ENCODE data around the gene CRYGD.

CRYGD gene

DNA sequence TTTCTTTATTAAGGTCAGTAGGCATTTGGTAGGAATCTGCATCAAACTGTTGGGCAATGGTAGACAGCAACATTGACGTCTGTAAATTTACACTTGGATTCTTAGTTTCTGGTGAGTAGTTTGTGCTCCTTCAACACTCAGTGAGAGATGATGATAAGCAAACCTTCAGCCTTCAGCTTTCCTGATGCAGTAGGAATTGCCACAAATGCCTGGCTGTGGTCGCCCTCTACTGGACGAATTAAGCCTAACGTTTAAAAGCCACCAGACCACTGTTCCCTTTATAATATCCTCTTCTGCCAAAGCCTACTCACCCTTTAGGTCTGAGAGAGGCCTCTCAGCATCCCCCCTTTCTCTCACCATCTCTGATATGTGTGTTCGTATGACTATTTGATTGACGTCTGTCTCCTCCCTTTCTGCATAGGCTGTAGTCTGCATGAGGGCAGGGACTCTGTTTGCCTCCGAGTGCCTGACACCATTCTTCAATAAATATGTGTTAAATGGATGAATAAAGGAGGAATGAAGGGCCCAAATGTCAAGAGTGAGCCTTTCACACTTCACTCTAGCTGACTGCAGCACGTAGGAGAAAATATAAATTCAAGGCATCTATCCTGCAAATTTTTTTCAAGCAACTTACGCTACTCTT is 52.0 kb downstream of the CRYGD start:
- TF ChIP-seq, protein P1, sequence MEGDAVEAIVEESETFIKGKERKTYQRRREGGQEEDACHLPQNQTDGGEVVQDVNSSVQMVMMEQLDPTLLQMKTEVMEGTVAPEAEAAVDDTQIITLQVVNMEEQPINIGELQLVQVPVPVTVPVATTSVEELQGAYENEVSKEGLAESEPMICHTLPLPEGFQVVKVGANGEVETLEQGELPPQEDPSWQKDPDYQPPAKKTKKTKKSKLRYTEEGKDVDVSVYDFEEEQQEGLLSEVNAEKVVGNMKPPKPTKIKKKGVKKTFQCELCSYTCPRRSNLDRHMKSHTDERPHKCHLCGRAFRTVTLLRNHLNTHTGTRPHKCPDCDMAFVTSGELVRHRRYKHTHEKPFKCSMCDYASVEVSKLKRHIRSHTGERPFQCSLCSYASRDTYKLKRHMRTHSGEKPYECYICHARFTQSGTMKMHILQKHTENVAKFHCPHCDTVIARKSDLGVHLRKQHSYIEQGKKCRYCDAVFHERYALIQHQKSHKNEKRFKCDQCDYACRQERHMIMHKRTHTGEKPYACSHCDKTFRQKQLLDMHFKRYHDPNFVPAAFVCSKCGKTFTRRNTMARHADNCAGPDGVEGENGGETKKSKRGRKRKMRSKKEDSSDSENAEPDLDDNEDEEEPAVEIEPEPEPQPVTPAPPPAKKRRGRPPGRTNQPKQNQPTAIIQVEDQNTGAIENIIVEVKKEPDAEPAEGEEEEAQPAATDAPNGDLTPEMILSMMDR (conservative IDR thresholded peaks at IDR 0.05; ENCODE audit: low read depth): peak; percentile 85
- POLR2A ChIA-PET (ENCODE audit: low non-redundant PET): no interaction called here
- peak; percentile 64 for DNase-seq (ENCODE audit: low spot score)
- no peak overlapping the region for H3K27ac ChIP-seq
- CTCF ChIA-PET: interaction anchor here (0.6 to 2.0 kb wide), 16 partner anchors 9 to 439 kb away, joined by 3 to 12 read pairs (median 4); no protein-coding TSS in a partner anchor
